Mesendoderm (in vitro differentiated cells): ENCODE data around the gene HNRNPLL.
"Not testable (repeated sequence)": the region's sequence is repeated elsewhere in the genome, so short reads cannot be mapped to it uniquely, and the experiment has no call there.

Experiments used
- DNase-seq: peaks from one replicate; pipeline ENCODE4 v3.0.0; 2013
- H2AK5ac ChIP-seq: 2 replicates; pipeline ENCODE4 v1.6.1; 2013; ENCODE audit warnings: low read length, inconsistent platforms
- H2BK120ac ChIP-seq: 2 replicates; pipeline ENCODE4 v1.6.1; 2013; ENCODE audit warnings: low read depth, mild to moderate bottlenecking, low read length, moderate library complexity, mixed read lengths
- H2BK15ac ChIP-seq: replicated peaks from 2 replicates; pipeline ENCODE4 v1.6.1; 2013; ENCODE audit warnings: low read depth, mild to moderate bottlenecking, moderate library complexity
- H2BK5ac ChIP-seq: 2 replicates; pipeline ENCODE4 v1.6.1; 2013; ENCODE audit warnings: low read length, inconsistent platforms
- H3K18ac ChIP-seq: 2 replicates; pipeline ENCODE4 v1.6.1; 2013; ENCODE audit warnings: mild to moderate bottlenecking, low read length, mixed read lengths
- H3K23ac ChIP-seq: one replicate; pipeline ENCODE4 v1.6.1; 2013; ENCODE audit warnings: low read length
- H3K27ac ChIP-seq: 2 replicates; pipeline ENCODE4 v1.5.1; 2013; ENCODE audit warnings: low read depth, mild to moderate bottlenecking, inconsistent platforms, low read length, moderate library complexity
- H3K27me3 ChIP-seq: 2 replicates; pipeline ENCODE4 v1.6.1; 2013; ENCODE audit warnings: low read length, control low read depth, mild to moderate bottlenecking, inconsistent platforms; ENCODE audit not compliant: insufficient read depth, poor library complexity
- H3K36me3 ChIP-seq: 2 replicates; pipeline ENCODE4 v1.6.1; 2013; ENCODE audit warnings: low read length, inconsistent platforms; ENCODE audit not compliant: control insufficient read depth, insufficient read depth
- H3K4ac ChIP-seq: one replicate; pipeline ENCODE4 v1.6.1; 2013; ENCODE audit warnings: low read depth, mild to moderate bottlenecking, low read length, moderate library complexity
- H3K4me1 ChIP-seq: 2 replicates; pipeline ENCODE4 v1.6.1; 2013; ENCODE audit warnings: low read depth, low read length, inconsistent platforms; ENCODE audit not compliant: control insufficient read depth
- H3K4me2 ChIP-seq: 2 replicates; pipeline ENCODE4 v1.6.1; 2013; ENCODE audit warnings: low read length
- H3K4me3 ChIP-seq: 2 replicates; pipeline ENCODE4 v1.5.1; 2013; ENCODE audit warnings: mild to moderate bottlenecking, low read length
- H3K56ac ChIP-seq: one replicate; pipeline ENCODE4 v1.6.1; 2013; ENCODE audit warnings: low read length
- H3K79me1 ChIP-seq: 2 replicates; pipeline ENCODE4 v1.6.1; 2013; ENCODE audit warnings: low read length, inconsistent platforms
- H3K79me2 ChIP-seq: 2 replicates; pipeline ENCODE4 v1.6.1; 2013; ENCODE audit warnings: mild to moderate bottlenecking, low read length; ENCODE audit not compliant: control insufficient read depth, insufficient read depth
- H3K9ac ChIP-seq: 2 replicates; pipeline ENCODE4 v1.6.1; 2013; ENCODE audit warnings: low read length, inconsistent platforms
- H4K5ac ChIP-seq: one replicate; pipeline ENCODE4 v1.6.1; 2013; ENCODE audit warnings: low read length
- H4K8ac ChIP-seq: one replicate; pipeline ENCODE4 v1.6.1; 2013; ENCODE audit warnings: low read depth, mild to moderate bottlenecking, control low read depth, low read length, moderate library complexity
- WGBS: extraction: QIAGEN DNeasy Blood & Tissue Kit; methylation state at CpG from one replicate; pipeline ENCODE4 v1.1.7; 2013; ENCODE audit warnings: low lambda C conversion rate, missing lambda C conversion rate; ENCODE audit not compliant: insufficient coverage; ENCODE audit errors: extremely low coverage; 5-methylcytosine and 5-hydroxymethylcytosine counted together

Gene HNRNPLL

DNA sequence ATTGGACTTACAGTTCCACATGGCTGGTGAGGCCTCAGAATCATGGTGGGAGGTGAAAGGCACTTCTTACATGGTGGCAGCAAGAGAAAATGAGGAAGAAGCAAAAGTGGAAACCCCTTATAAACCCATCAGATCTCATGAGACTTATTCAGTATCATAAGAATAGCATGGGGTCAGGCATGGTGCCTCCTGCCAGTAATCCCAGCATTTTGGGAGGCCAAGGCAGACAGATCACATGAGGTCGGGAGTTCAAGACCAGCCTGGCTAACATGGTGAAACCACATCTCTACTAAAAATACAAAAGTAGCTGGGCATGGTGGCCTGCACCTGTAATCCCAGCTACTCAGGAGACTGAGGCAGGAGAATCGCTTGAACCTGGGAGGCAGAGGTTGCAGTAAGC is 6.5 kb upstream of the HNRNPLL start:
- not testable (repeated sequence) for H2BK15ac ChIP-seq, H2BK120ac ChIP-seq, H3K4ac ChIP-seq, H3K18ac ChIP-seq, H2BK5ac ChIP-seq, H3K4me1 ChIP-seq, H3K9ac ChIP-seq, H3K56ac ChIP-seq, H3K79me2 ChIP-seq, H3K27me3 ChIP-seq, H3K36me3 ChIP-seq, H3K4me3 ChIP-seq, H3K4me2 ChIP-seq, H3K27ac ChIP-seq, DNase-seq, H4K5ac ChIP-seq, H2AK5ac ChIP-seq, H3K79me1 ChIP-seq, H4K8ac ChIP-seq, H3K23ac ChIP-seq
- no CpG with 5 or more reads among the region's 2 CpGs for WGBS

DNA sequence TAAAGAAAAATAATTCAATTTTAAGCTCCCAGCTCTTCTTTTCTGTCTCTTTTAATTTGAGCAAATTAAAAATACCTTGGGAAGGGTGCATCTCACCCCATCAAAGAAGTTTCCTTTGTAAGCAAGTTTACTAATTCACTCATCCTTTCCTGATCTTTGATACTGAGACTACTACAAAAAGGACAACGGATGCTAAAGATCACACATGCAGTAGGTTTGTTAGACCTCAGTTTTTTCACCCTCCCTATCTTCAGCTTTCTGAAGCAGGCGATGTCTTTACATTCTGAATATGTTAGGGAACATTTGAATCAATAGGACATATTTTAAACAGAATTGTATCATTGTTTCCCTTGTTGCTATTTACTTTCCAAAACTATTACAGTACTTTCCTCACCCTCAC is 6.0 kb upstream of the HNRNPLL start:
- Histone ChIP-seq H3K9ac (no peak overlapping the region), H3K18ac (no peak overlapping the region), H3K79me1 (no peaks in the 10 kb centered on the region), H4K5ac (no peak overlapping the region), H3K4me2 (no peak overlapping the region), H3K79me2 (no peaks in the 10 kb centered on the region), H2BK120ac (no peak overlapping the region), H3K4me3 (no peak overlapping the region), H3K27me3 (no peaks in the 10 kb centered on the region), H3K27ac (no peak overlapping the region), H2AK5ac (no peak overlapping the region), H4K8ac (no peak overlapping the region), H3K23ac (no peak overlapping the region), H3K36me3 (no peaks in the 10 kb centered on the region), H2BK5ac (no peak overlapping the region), H3K56ac (no peak overlapping the region), H3K4me1 (no peaks in the 10 kb centered on the region), H3K4ac (no peak overlapping the region), H2BK15ac (no peak overlapping the region)
- DNase-seq, result no peak
- WGBS, result no CpG with 5 or more reads among the region's 2 CpGs

DNA sequence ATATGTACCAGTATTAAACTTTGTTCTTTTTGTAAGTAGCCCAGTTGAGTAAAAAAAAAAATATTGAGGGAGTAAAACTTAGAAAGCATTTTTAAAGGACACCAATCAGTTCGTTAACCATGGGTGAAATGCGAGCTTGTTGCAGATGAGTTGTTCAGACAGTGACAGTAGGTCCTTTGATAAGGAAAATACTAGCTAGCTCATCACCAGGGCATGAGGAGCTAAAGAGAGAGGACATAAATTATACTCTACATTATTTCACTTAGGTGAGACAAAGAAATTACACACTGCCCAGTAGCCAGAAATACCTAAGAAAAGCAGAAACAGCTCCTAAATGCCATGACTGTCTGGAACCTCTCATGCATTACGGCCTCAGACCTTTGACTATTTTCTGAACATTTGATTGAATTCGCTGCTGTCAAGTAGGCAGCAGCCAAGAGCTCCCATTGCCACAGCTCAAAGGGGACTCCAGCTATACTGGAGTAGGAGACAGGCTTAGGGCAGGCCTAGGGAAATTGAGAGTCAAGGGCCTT is 2.6 kb upstream of the HNRNPLL start:
- Histone ChIP-seq H2BK15ac (no peak overlapping the region), H4K8ac (no peak overlapping the region), H3K4me2 (no peak overlapping the region), H3K4ac (no peak overlapping the region), H2AK5ac (no peak overlapping the region), H2BK5ac (no peak overlapping the region), H2BK120ac (no peak overlapping the region), H3K79me1 (no peaks in the 10 kb centered on the region), H3K56ac (no peak overlapping the region), H3K4me3 (no peak overlapping the region), H3K79me2 (peaks cover 20% of the 10 kb centered on the region), H3K27ac (no peak overlapping the region), H3K23ac (no peak overlapping the region), H3K36me3 (no peaks in the 10 kb centered on the region), H4K5ac (no peak overlapping the region), H3K27me3 (no peaks in the 10 kb centered on the region), H3K9ac (no peak overlapping the region), H3K4me1 (no peaks in the 10 kb centered on the region), H3K18ac (no peak overlapping the region)
- DNase-seq, result no peak
- no CpG with 5 or more reads among the region's 4 CpGs for whole genome bisulfite sequencing

DNA sequence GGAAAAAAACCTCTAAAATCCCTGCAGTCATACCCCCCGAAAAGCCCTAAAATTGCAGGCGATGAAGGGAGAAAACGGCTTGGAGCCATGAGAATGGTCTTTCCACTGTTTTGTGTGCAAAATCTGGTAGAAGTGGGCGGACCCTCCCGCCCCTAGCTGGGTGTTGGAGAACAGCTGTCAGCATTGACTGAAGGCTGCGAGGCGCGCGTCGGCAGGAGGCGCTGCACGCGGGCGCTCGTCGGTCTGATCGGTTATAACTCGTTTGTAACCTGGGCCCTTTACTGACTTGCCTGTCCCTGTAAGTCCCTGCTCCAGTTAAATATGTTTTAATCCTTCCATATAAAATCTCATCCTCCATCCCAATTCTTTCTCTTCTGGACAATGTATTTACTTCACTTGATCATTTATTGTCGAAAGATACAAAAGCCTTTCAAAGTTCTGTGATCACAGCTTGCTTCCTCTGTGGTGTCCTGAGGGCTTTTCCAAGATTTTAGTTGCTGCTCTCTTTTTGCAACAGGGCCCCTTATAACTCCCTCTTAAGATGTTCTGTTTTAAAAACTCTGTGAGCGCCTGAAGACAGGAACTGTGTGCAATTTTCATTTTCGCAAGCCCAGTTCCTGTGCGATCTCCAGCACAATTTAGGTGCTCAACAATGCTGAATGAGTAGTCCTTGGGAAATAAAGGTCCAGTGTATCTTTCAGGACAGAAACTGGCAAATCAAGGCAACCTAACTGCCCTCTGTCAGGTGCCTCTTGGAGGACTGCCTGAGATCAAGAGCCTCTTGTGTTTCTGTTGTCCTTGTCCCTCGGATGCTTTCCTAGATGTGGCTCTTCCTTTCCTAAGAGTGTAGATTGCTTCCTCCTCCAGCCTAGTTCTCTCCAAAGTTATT is 918 bp upstream of the HNRNPLL start:
- DNase-seq, result peak; percentile 92
- 100% methylated on average over 1 of the region's 23 CpGs for WGBS

DNA sequence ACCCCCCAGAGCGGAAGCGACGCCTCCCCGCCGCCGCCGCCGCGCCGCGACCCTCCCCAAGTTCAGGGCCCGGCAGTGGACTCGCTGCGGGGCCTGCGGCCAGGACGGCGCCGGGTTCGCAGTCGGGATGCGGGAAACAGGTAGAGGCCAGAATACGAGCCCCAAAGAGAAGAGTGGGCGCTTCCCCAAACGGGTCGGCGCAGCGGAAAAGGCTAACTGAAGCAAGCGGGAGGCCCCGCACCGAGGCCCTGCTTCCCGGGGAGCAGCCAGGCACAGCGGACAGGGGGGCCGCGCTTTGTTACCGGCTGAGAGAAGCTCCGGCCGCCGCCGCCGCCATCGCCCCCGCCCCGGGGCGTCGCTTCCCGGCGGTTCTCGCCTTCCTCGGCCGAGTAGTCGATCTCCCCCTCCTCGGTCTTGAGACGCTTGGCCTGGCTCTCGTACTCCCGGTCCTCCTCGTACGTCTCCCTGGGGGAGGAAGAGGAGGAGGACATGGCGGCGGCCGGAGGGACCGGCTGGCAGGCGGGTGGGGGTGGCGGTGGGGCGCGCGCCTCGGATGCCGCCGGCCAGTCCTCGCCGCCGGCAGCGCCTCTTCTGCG is 494 bp downstream of the HNRNPLL start:
- no CpG with 5 or more reads among the region's 74 CpGs for WGBS
- Histone ChIP-seq H3K27ac (peak overlapping the region; percentile 98), H2BK15ac (no peak overlapping the region), H3K23ac (peak overlapping the region; percentile 73), H2BK120ac (peak overlapping the region; percentile 3), H4K5ac (no peak overlapping the region), H3K4me3 (peak overlapping the region; percentile 93), H4K8ac (no peak overlapping the region), H3K4ac (peak overlapping the region; percentile 95), H3K18ac (peak overlapping the region; percentile 86), H3K9ac (peak overlapping the region; percentile 98), H2AK5ac (no peak overlapping the region), H3K36me3 (no peaks in the 10 kb centered on the region), H3K79me1 (peaks cover 2% of the 10 kb centered on the region), H3K56ac (peak overlapping the region; percentile 99), H3K4me2 (no peak overlapping the region), H3K79me2 (peaks cover 46% of the 10 kb centered on the region), H2BK5ac (peak overlapping the region; percentile 94), H3K27me3 (no peaks in the 10 kb centered on the region), H3K4me1 (no peaks in the 10 kb centered on the region)
- peak; percentile 54 for DNase-seq

More for the DNA sequence above, 918 bp upstream of the HNRNPLL start:
- Histone ChIP-seq H3K18ac (no peak overlapping the region), H2AK5ac (no peak overlapping the region), H2BK5ac (peak overlapping the region; percentile 29), H3K4me3 (peak overlapping the region; percentile 64), H3K27ac (peak overlapping the region; percentile 63), H3K56ac (peak overlapping the region; percentile 94), H3K23ac (no peak overlapping the region), H3K36me3 (no peaks in the 10 kb centered on the region), H4K5ac (no peak overlapping the region), H3K4me2 (peak overlapping the region; percentile 97), H3K9ac (peak overlapping the region; percentile 87), H3K79me1 (peaks cover under 1% of the 10 kb centered on the region), H3K27me3 (no peaks in the 10 kb centered on the region), H3K4ac (no peak overlapping the region), H2BK15ac (no peak overlapping the region), H4K8ac (no peak overlapping the region), H3K79me2 (peaks cover 34% of the 10 kb centered on the region), H3K4me1 (no peaks in the 10 kb centered on the region), H2BK120ac (no peak overlapping the region)
